Right lobe of liver (tissue), 4 donors: ENCODE measurements around the gene KLHL22.

Source experiments
- POLR2A ChIP-seq: fragments of 450-650 bp; IDR thresholded peaks from one replicate; pipeline ENCODE4 v1.6.1; 2017; ENCODE audit warnings: antibody characterized with exemption, mild to moderate bottlenecking
- TF ChIP-seq, protein P1 (sequence below), 4 donors: fragments of 200-600 bp in 3 of 4; fragments of 450-650 bp in 1 of 4; IDR thresholded peaks; one replicate each; pipeline versions ENCODE4 v1.5.1 to v1.8.0; 2016 to 2022; ENCODE audit warnings: antibody characterized with exemption in 4 of 4, mild to moderate bottlenecking in 2 of 4
- donor health status: DM: no; HTN: no; CAD: no.
- donor health status: DM: no; HTN: no; CAD: no.
- donor health status: DM: no; HTN: yes; CAD: no.

DNA sequence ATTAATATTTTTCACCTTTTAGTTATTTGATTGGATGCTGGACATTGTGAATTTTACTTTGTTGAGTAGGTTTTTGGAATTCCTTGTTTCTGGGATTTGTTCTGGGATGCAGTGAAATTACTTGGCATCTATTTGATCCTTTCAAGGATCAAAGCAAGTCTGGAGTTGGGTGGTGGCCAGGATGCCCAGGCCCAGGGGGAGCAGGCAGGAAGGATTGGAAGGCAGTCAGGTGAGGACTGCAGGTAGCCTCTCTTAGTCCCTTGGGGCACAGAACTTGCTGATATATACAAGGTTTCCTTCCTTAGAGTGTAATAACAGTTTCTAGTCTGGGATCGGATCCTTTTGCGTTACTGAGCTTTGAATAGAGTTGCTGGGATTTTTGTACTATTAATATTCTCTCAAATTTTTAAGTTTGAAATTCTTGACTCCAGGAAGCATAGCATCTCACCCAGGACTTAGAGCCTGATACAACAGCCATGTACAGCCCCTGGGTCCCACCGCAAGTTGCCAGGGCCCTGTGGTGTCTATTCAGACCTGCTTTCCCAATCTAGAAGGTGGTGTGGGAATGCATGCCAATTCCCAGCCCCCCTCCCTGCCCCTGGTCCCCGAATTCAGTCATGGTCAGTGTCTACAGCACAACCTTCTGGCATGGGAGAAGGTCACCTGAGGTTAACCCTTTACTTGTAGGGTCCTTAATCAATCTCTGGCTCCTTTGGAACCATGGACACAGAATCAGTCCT lies 95.6 kb downstream of the KLHL22 start:
- TF ChIP-seq, protein P1, sequence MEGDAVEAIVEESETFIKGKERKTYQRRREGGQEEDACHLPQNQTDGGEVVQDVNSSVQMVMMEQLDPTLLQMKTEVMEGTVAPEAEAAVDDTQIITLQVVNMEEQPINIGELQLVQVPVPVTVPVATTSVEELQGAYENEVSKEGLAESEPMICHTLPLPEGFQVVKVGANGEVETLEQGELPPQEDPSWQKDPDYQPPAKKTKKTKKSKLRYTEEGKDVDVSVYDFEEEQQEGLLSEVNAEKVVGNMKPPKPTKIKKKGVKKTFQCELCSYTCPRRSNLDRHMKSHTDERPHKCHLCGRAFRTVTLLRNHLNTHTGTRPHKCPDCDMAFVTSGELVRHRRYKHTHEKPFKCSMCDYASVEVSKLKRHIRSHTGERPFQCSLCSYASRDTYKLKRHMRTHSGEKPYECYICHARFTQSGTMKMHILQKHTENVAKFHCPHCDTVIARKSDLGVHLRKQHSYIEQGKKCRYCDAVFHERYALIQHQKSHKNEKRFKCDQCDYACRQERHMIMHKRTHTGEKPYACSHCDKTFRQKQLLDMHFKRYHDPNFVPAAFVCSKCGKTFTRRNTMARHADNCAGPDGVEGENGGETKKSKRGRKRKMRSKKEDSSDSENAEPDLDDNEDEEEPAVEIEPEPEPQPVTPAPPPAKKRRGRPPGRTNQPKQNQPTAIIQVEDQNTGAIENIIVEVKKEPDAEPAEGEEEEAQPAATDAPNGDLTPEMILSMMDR (IDR thresholded peaks at IDR 0.05), result no peak
- TF ChIP-seq POLR2A, result no peak
